Glutamatergic neuron (in vitro differentiated cells): ENCODE data around the gene LRRC8C. TPM values are rescaled to one million over a fixed set of nuclear protein-coding genes. Genes with fewer than 3 reads are reported as not detected.
A peak's percentile ranks its signal among the peaks of the same experiment; 100 is the strongest.

Experiments
- DNase-seq: peaks from one replicate; pipeline ENCODE4 v3.0.0; 2022
- H3K27ac Mint-ChIP-seq: one replicate; pipeline ENCODE4 v1.8.0; 2020; ENCODE audit warnings: mild to moderate bottlenecking, mixed read lengths, inconsistent platforms; ENCODE audit not compliant: unreplicated experiment
- H3K27me3 Mint-ChIP-seq: one replicate; pipeline ENCODE4 v1.8.0; 2020; ENCODE audit warnings: mild to moderate bottlenecking, moderate library complexity, mixed read lengths, inconsistent platforms; ENCODE audit not compliant: unreplicated experiment
- H3K36me3 Mint-ChIP-seq: one replicate; pipeline ENCODE4 v1.8.0; 2020; ENCODE audit warnings: mild to moderate bottlenecking, mixed read lengths, inconsistent platforms; ENCODE audit not compliant: unreplicated experiment
- H3K4me1 Mint-ChIP-seq: one replicate; pipeline ENCODE4 v1.8.0; 2020; ENCODE audit warnings: mild to moderate bottlenecking, low read depth, mixed read lengths, inconsistent platforms; ENCODE audit not compliant: unreplicated experiment
- H3K4me3 Mint-ChIP-seq: one replicate; pipeline ENCODE4 v1.8.0; 2020; ENCODE audit warnings: mild to moderate bottlenecking, mixed read lengths, inconsistent platforms; ENCODE audit not compliant: unreplicated experiment
- H3K9me3 Mint-ChIP-seq: one replicate; pipeline ENCODE4 v1.8.0; 2020; ENCODE audit warnings: mild to moderate bottlenecking, moderate library complexity, mixed read lengths, inconsistent platforms; ENCODE audit not compliant: unreplicated experiment
- total RNA-seq: library from RNA; stranded (reverse); fragmentation: NEBNext Ultra II Directional; extraction: Animal tissue kit (Norgen Biotek cat#: 25700); gene quantifications from one replicate; pipeline ENCODE4 v1.2.1, GENCODE V29; 2021; ENCODE audit not compliant: unreplicated experiment
- TF ChIP-seq, protein P1 (sequence below): fragments of 200-600 bp; sonication (generic); IDR thresholded peaks from one replicate; pipeline ENCODE4 v1.5.0; 2021; ENCODE audit not compliant: partially characterized antibody, unreplicated experiment

Gene LRRC8C
- total RNA-seq, 1 donor from 2014 or later: 2.6 TPM

DNA sequence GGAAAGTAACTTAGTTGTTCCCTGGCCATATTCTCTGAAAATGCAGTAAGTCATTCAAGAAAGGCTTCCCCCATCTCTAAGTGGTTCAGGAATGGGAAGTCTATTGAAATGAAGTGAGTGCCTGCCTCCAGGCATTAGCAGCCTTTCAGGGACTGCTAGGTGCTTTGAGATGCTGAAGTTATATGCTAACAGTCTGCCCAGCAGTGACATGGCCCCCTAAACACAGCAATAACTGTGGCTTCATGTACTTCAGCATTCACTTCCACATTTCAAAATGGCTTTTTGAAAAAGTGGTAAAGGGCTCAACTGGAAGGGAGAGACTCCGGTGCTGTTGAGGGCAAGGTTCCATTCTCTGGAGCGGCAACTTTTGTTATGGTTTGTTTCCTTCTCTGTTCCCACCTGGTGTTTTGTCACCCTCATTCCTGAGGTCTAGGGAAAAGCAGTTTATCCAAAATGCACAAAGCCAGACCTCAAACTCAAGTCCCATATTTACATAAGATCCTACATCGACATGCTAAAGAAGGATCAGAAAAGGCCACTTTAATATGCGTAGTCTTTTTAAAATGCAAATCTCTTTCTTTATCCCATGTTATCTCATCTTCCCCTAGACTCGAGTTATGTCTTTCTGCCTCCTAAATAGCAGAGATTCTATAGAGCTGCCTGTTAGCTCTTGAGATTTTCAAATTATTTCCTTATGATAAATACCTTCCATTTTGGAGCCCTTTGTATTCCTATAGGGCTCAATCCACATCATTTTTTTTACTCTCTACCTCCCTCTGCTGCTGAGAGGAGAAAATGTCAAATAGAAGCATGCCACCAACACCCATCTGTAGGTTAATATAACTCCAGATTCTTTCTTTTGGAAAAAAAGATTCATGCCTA, 34.2 kb upstream of the LRRC8C start:
- no peak for DNase-seq
- H3K4me1 Mint-ChIP-seq: peaks cover 11% of the 10 kb centered on the region
- H3K4me3 Mint-ChIP-seq: no peak overlapping the region
- TF ChIP-seq, protein P1, sequence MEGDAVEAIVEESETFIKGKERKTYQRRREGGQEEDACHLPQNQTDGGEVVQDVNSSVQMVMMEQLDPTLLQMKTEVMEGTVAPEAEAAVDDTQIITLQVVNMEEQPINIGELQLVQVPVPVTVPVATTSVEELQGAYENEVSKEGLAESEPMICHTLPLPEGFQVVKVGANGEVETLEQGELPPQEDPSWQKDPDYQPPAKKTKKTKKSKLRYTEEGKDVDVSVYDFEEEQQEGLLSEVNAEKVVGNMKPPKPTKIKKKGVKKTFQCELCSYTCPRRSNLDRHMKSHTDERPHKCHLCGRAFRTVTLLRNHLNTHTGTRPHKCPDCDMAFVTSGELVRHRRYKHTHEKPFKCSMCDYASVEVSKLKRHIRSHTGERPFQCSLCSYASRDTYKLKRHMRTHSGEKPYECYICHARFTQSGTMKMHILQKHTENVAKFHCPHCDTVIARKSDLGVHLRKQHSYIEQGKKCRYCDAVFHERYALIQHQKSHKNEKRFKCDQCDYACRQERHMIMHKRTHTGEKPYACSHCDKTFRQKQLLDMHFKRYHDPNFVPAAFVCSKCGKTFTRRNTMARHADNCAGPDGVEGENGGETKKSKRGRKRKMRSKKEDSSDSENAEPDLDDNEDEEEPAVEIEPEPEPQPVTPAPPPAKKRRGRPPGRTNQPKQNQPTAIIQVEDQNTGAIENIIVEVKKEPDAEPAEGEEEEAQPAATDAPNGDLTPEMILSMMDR: peak; percentile 71
- peaks cover under 1% of the 10 kb centered on the region for H3K36me3 Mint-ChIP-seq
- no peaks in the 10 kb centered on the region for H3K9me3 Mint-ChIP-seq
- peaks cover 3% of the 10 kb centered on the region for H3K27me3 Mint-ChIP-seq
- H3K27ac Mint-ChIP-seq: no peak overlapping the region

DNA sequence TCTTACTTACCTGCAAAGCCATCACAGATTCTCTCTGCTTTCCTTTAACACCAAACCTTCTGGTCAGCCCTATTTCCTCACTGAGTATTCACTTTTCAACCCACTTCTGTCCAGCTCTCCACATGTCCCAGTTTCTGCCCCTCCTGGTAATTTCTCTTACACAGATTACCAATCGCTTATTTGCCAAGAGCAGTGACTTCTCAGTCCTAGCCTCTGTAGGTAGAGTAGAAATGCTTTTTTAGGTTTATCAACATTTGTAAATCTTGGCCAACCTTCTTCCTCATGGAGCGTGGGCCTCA, 33.6 kb upstream of the LRRC8C start:
- no peak for DNase-seq
- Mint-ChIP-seq H3K27ac (no peak overlapping the region), H3K27me3 (peaks cover 3% of the 10 kb centered on the region), H3K4me3 (no peak overlapping the region), H3K4me1 (peaks cover 11% of the 10 kb centered on the region), H3K9me3 (no peaks in the 10 kb centered on the region), H3K36me3 (no peaks in the 10 kb centered on the region)
- TF ChIP-seq, protein P1: peak; percentile 26

GRCh38 chr1:89600451-89601224, 32.3 kb upstream of the LRRC8C start:
- H3K36me3 Mint-ChIP-seq: no peaks in the 10 kb centered on the region
- H3K4me1 Mint-ChIP-seq: peaks cover 17% of the 10 kb centered on the region
- H3K27me3 Mint-ChIP-seq: peaks cover 3% of the 10 kb centered on the region
- no peak for DNase-seq
- H3K4me3 Mint-ChIP-seq: no peak overlapping the region
- no peak overlapping the region for H3K27ac Mint-ChIP-seq
- TF ChIP-seq, protein P1: no peak
- no peaks in the 10 kb centered on the region for H3K9me3 Mint-ChIP-seq

DNA sequence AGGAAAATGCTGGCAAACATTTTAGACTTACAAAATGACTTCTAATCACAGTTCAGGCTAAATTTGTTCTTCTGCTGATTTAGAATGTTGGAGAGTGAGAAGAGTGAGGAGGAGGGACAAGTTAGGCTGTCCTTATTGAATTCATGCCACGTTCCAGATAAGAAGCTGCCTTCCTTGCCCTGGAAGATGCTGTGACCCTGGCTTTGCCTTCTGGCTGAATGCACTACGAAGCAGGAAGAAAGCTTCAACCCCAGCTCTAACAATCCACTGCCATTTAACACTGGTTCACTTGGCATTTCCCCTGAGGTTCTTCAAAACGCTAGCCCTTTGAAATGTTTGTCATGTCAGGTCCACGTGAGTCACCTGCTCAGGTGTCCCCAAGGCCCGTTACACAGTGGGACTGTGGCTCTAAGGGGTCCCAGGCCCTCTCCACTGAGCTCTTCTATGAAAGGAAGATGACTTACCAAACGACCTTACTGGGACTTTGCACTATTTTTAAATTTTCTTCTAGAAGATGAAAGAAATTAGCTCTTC, 30.0 kb upstream of the LRRC8C start:
- no peaks in the 10 kb centered on the region for H3K36me3 Mint-ChIP-seq
- H3K9me3 Mint-ChIP-seq: peaks cover under 1% of the 10 kb centered on the region
- H3K4me3 Mint-ChIP-seq: no peak overlapping the region
- DNase-seq: no peak
- peaks cover 7% of the 10 kb centered on the region for H3K27me3 Mint-ChIP-seq
- TF ChIP-seq, protein P1: no peak
- H3K4me1 Mint-ChIP-seq: peaks cover 31% of the 10 kb centered on the region
- no peak overlapping the region for H3K27ac Mint-ChIP-seq
